ENCODE data around the gene OOSP4B.
"Not testable (repeated sequence)": the region's sequence is repeated elsewhere in the genome, so short reads cannot be mapped to it uniquely, and the experiment has no call there.

The OOSP4B gene

GRCh38 chr11:60059521-60060240 is 42.7 kb downstream of the OOSP4B start:
- no peak for DNase-seq (ENCODE audit: low read depth)

- DNase-seq (ENCODE audit: low read depth): no peak
Observed at GRCh38 chr11:60064111-60064510, 47.1 kb downstream of the OOSP4B start.

GRCh38 chr11:60065801-60066200 is 48.8 kb downstream of the OOSP4B start:
- no peak for DNase-seq (ENCODE audit: low read depth)

DNA sequence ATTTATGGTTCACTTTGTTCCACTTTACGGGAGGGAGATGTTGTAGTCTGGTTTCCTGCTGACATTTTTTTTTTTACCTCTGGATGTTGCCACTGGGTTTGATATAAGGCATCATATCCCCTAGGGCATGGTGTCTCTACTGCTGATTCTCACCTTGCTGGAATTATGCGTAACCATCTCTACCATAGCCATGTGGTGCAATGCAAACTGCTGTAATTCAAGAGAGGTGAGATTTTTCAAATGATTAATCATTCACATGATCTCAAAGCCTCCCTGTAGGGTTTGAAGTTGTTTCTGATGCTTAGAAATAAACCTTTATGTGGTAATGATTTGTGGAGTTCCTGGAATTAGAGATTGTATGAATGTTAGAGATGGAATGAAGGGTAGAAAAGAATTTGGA is 52.5 kb downstream of the OOSP4B start:
- no peak for DNase-seq (ENCODE audit: low read depth)

DNA sequence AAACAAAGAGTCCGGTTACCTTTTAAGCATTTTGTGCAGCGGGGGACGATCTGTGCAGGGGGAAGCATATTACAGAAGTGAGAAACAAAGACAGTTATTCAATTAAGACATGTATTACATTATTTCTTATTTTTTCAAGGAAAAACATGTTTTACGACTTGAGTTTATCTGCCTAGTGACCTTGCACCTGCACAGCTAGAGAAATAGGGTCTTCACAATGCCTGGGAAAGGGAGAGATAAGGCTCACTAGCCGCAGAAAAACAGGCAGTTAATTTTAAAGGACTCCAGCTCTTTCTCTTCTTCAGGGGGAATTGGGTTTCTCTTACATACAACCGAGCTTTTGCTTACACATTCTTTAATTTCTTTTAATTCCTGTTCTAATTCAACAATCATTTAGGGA is 54.7 kb downstream of the OOSP4B start:
- not testable (repeated sequence) for DNase-seq (ENCODE audit: low read depth)

DNA sequence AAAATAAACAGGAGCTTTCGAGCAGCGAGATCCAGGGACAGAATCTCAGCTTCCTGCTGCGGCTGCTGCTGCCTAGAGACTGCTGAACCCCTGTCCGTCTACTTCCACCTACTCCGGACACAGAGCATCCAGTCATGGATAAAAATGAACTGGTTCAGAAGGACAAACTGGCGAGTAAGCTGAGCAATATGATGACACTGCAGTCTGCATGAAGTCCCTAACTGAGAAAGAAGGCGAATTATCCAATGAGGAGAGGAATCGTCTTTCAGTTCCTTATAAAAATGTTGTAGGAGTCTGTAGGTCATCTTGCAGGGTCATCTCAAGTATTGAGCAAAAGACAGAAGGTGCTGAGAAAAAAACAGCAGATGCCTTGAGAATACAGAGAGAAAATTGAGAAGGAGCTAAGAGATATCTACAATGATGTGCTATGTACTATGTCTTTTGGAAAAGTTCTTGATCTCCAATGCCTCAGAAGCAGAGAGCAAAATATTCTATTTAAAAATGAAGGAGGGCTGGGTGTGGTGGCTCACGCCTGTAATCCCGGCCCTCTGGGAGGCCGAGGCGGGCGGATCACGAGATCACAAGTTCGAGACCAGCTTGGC is 60.3 kb downstream of the OOSP4B start:
- no peak for DNase-seq (ENCODE audit: low read depth)

DNA sequence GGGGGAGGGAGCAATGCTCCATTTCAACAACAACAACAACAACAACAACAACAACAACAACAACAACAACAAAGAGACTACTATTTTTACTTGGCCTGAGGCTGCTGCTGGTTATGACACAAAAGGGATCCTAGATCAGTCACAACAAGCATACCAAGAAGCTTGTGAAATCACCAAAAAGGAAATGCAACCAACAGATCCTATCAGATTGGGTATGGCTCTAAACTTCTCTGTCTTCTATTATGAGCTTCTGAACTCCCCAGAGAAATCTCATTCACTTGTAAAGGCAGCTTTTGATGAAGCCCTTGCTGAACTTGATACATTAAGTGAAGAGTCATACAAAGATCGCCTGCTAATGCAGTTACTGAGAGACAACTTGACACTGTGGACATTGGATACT is 61.0 kb downstream of the OOSP4B start:
- DNase-seq (ENCODE audit: low read depth): no peak

DNA sequence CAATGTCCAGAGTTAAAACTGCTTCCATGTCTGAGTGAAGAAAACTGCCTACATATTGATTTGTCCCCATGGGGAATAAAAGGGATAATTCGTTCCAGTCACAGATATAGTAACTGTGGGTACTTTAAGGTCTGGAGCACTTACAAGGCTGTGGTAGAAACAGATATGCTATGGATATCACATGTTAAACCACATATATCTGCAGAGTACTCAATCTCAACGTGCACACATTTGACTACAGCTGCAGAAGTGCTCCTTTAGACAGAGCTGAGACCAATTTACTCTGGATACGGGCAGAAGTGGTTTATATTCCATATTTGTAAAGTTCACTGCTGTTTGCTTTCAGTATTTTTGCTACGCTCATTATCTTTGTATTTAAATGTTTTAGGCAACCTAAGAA is 61.8 kb downstream of the OOSP4B start:
- no peak for DNase-seq (ENCODE audit: low read depth)

GRCh38 chr11:60080535-60080934 is 63.6 kb downstream of the OOSP4B start:
- DNase-seq (ENCODE audit: low read depth): no peak

Measured in T follicular helper cell (primary cell).